H9 (cell line): ENCODE data around the gene JAK2. TPM values are rescaled to one million over a fixed set of nuclear protein-coding genes. Genes with fewer than 3 reads are reported as not detected.
"Not testable (repeated sequence)": the region's sequence is repeated elsewhere in the genome, so short reads cannot be mapped to it uniquely, and the experiment has no call there.

Source experiments
- DNase-seq: peaks from one replicate; pipeline ENCODE4 v3.0.0-alpha.2; 2017
- H2AFZ ChIP-seq: one replicate; pipeline ENCODE4 v1.6.1; 2013; ENCODE audit warnings: mild to moderate bottlenecking, low read length, control low read depth, moderate library complexity
- H2AK5ac ChIP-seq: 2 replicates; pipeline ENCODE4 v1.6.1; 2013; ENCODE audit warnings: low read length, control low read depth, mixed read lengths; ENCODE audit not compliant: insufficient read length
- H2BK120ac ChIP-seq: one replicate; pipeline ENCODE4 v1.6.1; 2013; ENCODE audit warnings: low read depth, mild to moderate bottlenecking, low read length, control low read depth, inconsistent platforms; ENCODE audit not compliant: poor library complexity, severe bottlenecking
- H2BK12ac ChIP-seq: 2 replicates; pipeline ENCODE4 v1.6.1; 2013; ENCODE audit warnings: low read length, control low read depth, mixed read lengths, low read depth; ENCODE audit not compliant: insufficient read length
- H2BK15ac ChIP-seq: 2 replicates; pipeline ENCODE4 v1.6.1; 2013; ENCODE audit warnings: low read depth, low read length, control low read depth
- H2BK20ac ChIP-seq: one replicate; pipeline ENCODE4 v1.6.1; 2013; ENCODE audit warnings: low read depth, mild to moderate bottlenecking, low read length, control low read depth, inconsistent platforms; ENCODE audit not compliant: poor library complexity, severe bottlenecking
- H2BK5ac ChIP-seq: 2 replicates; pipeline ENCODE4 v1.6.1; 2013; ENCODE audit warnings: low read length, control low read depth, mixed read lengths; ENCODE audit not compliant: insufficient read length
- H3K14ac ChIP-seq: 2 replicates; pipeline ENCODE4 v1.6.1; 2013; ENCODE audit warnings: low read length, control low read depth; ENCODE audit not compliant: insufficient read depth
- H3K18ac ChIP-seq: 2 replicates; pipeline ENCODE4 v1.6.1; 2013; ENCODE audit warnings: low read depth, mild to moderate bottlenecking, mixed read lengths, low read length, control low read depth; ENCODE audit not compliant: insufficient read length
- H3K23ac ChIP-seq: 2 replicates; pipeline ENCODE4 v1.6.1; 2013; ENCODE audit warnings: low read length, control low read depth, mixed read lengths, low read depth; ENCODE audit not compliant: insufficient read length
- H3K23me2 ChIP-seq: 2 replicates; pipeline ENCODE4 v1.6.1; 2013; ENCODE audit warnings: low read depth, mild to moderate bottlenecking, mixed read lengths, low read length, control low read depth; ENCODE audit not compliant: insufficient read length, poor library complexity, severe bottlenecking
- H3K27ac ChIP-seq: 2 replicates; pipeline ENCODE4 v1.5.1; 2013; ENCODE audit warnings: low read length, control low read depth, mixed read lengths, low read depth; ENCODE audit not compliant: insufficient read length
- H3K27me3 ChIP-seq: 2 replicates; pipeline ENCODE4 v1.6.1; 2013; ENCODE audit warnings: low read length, control low read depth, inconsistent platforms; ENCODE audit not compliant: insufficient read depth
- H3K4ac ChIP-seq: 2 replicates; pipeline ENCODE4 v1.6.1; 2013; ENCODE audit warnings: low read depth, mild to moderate bottlenecking, control low read depth, inconsistent platforms, low read length, moderate library complexity
- H3K4me1 ChIP-seq: 2 replicates; pipeline ENCODE4 v1.6.1; 2013; ENCODE audit warnings: low read length, control low read depth, inconsistent platforms; ENCODE audit not compliant: insufficient read depth
- H3K4me2 ChIP-seq: 2 replicates; pipeline ENCODE4 v1.6.1; 2013; ENCODE audit warnings: low read length, control low read depth, mixed read lengths; ENCODE audit not compliant: insufficient read length, insufficient read depth
- H3K56ac ChIP-seq: 2 replicates; pipeline ENCODE4 v1.6.1; 2013; ENCODE audit warnings: low read depth, mild to moderate bottlenecking, mixed read lengths, low read length, control low read depth; ENCODE audit not compliant: insufficient read length
- H3K79me1 ChIP-seq: 2 replicates; pipeline ENCODE4 v1.6.1; 2013; ENCODE audit warnings: low read depth, mild to moderate bottlenecking, moderate library complexity, low read length, control low read depth, inconsistent platforms; ENCODE audit not compliant: insufficient read depth, poor library complexity, severe bottlenecking
- H3K79me2 ChIP-seq: 2 replicates; pipeline ENCODE4 v1.6.1; 2013; ENCODE audit warnings: low read length, control low read depth, inconsistent platforms; ENCODE audit not compliant: insufficient read depth
- H3K9ac ChIP-seq: 2 replicates; pipeline ENCODE4 v1.6.1; 2013; ENCODE audit warnings: low read length, control low read depth, mixed read lengths; ENCODE audit not compliant: insufficient read length; ENCODE audit errors: extremely low read depth
- H3K9me3 ChIP-seq: one replicate; pipeline ENCODE4 v1.6.1; 2013; ENCODE audit warnings: low read depth, low read length, inconsistent platforms; ENCODE audit not compliant: control insufficient read depth
- H3T11ph ChIP-seq: one replicate; pipeline ENCODE4 v1.6.1; 2013; ENCODE audit warnings: mild to moderate bottlenecking, low read length, control low read depth, inconsistent platforms
- H4K20me1 ChIP-seq: one replicate; pipeline ENCODE4 v1.6.1; 2013; ENCODE audit not compliant: control insufficient read depth, insufficient read length, insufficient read depth
- H4K5ac ChIP-seq: 2 replicates; pipeline ENCODE4 v1.6.1; 2013; ENCODE audit warnings: low read depth, mild to moderate bottlenecking, mixed read lengths, low read length, control low read depth; ENCODE audit not compliant: insufficient read length
- H4K8ac ChIP-seq: replicated peaks from 2 replicates; pipeline ENCODE4 v1.6.1; 2013; ENCODE audit warnings: low read length, control low read depth, mixed read lengths, low read depth; ENCODE audit not compliant: insufficient read length
- H4K91ac ChIP-seq: 2 replicates; pipeline ENCODE4 v1.6.1; 2013; ENCODE audit warnings: low read depth, mild to moderate bottlenecking, moderate library complexity, mixed read lengths, low read length, control low read depth; ENCODE audit not compliant: insufficient read length
- H3K27ac Mint-ChIP-seq, 3 experiments: 2 replicates in 2 of 3; 3 replicates in 1 of 3; pipeline ENCODE4 v1.8.0; 2020 to 2021; ENCODE audit warnings: mixed read lengths in 3 of 3, mild to moderate bottlenecking in 1 of 3, moderate library complexity in 1 of 3
- H3K27me3 Mint-ChIP-seq: 2 replicates; pipeline ENCODE4 v1.8.0; 2021; ENCODE audit warnings: low read depth, mild to moderate bottlenecking, moderate library complexity, mixed read lengths
- H3K36me3 Mint-ChIP-seq, 3 experiments: 2 replicates in 2 of 3; 3 replicates in 1 of 3; pipeline ENCODE4 v1.8.0; 2020 to 2021; ENCODE audit warnings: low read depth in 3 of 3, mixed read lengths in 3 of 3; ENCODE audit not compliant: insufficient read depth in 1 of 3
- H3K4me1 Mint-ChIP-seq, 2 experiments: 2 replicates each; pipeline ENCODE4 v1.8.0; 2020; ENCODE audit warnings: mixed read lengths in 2 of 2
- H3K4me3 Mint-ChIP-seq, 2 experiments: 2 replicates in 1 of 2; 3 replicates in 1 of 2; pipeline ENCODE4 v1.8.0; 2020 to 2021; ENCODE audit warnings: mild to moderate bottlenecking in 2 of 2, mixed read lengths in 2 of 2, moderate library complexity in 1 of 2
- H3K9me3 Mint-ChIP-seq, 2 experiments: 2 replicates in 1 of 2; 3 replicates in 1 of 2; pipeline ENCODE4 v1.8.0; 2020; ENCODE audit warnings: mild to moderate bottlenecking in 2 of 2, mixed read lengths in 2 of 2, moderate library complexity in 1 of 2
- CTCF ChIP-seq: fragments of 200-600 bp; sonication (generic); conservative IDR thresholded peaks from 3 replicates; pipeline ENCODE4 v1.8.0; 2021; ENCODE audit warnings: antibody characterized with exemption, mild to moderate bottlenecking
- WGBS: extraction: QIAGEN DNeasy Blood & Tissue Kit; methylation state at CpG from one replicate; pipeline ENCODE4 v1.1.7; 2013; ENCODE audit warnings: missing lambda C conversion rate, low lambda C conversion rate, mixed read lengths; ENCODE audit not compliant: insufficient read length; ENCODE audit errors: extremely low coverage; 5-methylcytosine and 5-hydroxymethylcytosine counted together
- total RNA-seq: library from RNA; stranded (reverse); gene quantifications from 2 replicates; pipeline ENCODE4 v1.2.1, GENCODE V29; 2021

The JAK2 gene
- total RNA-seq, 1 experiment from 2014 or later, result 3.4 TPM

DNA sequence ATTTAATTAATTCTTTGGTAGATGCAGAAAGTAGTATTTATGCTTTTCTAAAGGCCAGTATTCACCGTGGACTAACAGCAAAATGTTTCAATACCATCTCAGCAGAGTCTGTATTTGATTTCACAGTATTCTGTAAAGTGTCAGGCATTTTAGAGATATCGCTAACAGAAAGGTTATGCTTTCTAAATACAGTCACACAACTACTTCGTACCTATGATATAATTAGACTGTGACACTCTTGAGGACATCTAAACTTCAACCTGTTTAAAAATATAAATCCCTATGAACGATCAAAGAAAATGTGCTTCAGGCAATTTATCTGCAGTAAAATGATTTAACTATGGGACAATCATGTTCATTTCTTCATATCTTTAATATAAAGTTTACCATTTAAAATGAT, 41.7 kb upstream of the JAK2 start:
- H2BK120ac ChIP-seq, result no peak overlapping the region
- H4K20me1 ChIP-seq, result no peaks in the 10 kb centered on the region
- no peak for TF ChIP-seq CTCF
- H3K79me1 ChIP-seq, result no peaks in the 10 kb centered on the region
- H3K4ac ChIP-seq, result no peak overlapping the region
- Mint-ChIP-seq H3K4me1 (no peaks in the 10 kb centered on the region), H3K4me3 (no peak overlapping the region), H3K36me3 (peaks cover 0 to 4% (median 0%) of the 10 kb centered on the region in 3 experiments; a peak in 1 of 7 replicates), H3K27ac (no peak overlapping the region), H3K27me3 (no peaks in the 10 kb centered on the region), H3K9me3 (peaks cover 2% of the 10 kb centered on the region in 2 experiments; a peak in 2 of 5 replicates)
- no peak overlapping the region for H4K91ac ChIP-seq
- H3K79me2 ChIP-seq, result no peaks in the 10 kb centered on the region
- no peak overlapping the region for H2AFZ ChIP-seq
- no peak overlapping the region for H2BK5ac ChIP-seq
- H3K23ac ChIP-seq, result no peak overlapping the region
- H2AK5ac ChIP-seq, result no peak overlapping the region
- H3K18ac ChIP-seq, result no peak overlapping the region
- no peak for DNase-seq
- H3K4me1 ChIP-seq, result no peaks in the 10 kb centered on the region
- H3K4me2 ChIP-seq, result no peak overlapping the region
- no CpG with 5 or more reads among the region's 4 CpGs for WGBS
- H3K9me3 ChIP-seq, result no peaks in the 10 kb centered on the region
- H4K5ac ChIP-seq, result no peak overlapping the region
- no peak overlapping the region for H2BK12ac ChIP-seq
- no peaks in the 10 kb centered on the region for H3K27me3 ChIP-seq
- no peak overlapping the region for H2BK20ac ChIP-seq
- no peak overlapping the region for H3K27ac ChIP-seq
- no peak overlapping the region for H3T11ph ChIP-seq
- no peak overlapping the region for H4K8ac ChIP-seq
- no peak overlapping the region for H3K9ac ChIP-seq
- no peak overlapping the region for H3K14ac ChIP-seq
- H3K56ac ChIP-seq, result no peak overlapping the region
- H3K23me2 ChIP-seq, result no peaks in the 10 kb centered on the region
- no peak overlapping the region for H2BK15ac ChIP-seq

- not testable (repeated sequence) for H3K79me2 ChIP-seq, H2AFZ ChIP-seq
Measured at GRCh38 chr9:4944431-4945211, 40.5 kb upstream of the JAK2 start.

More at GRCh38 chr9:4944431-4945211, 40.5 kb upstream of the JAK2 start:
- not testable (repeated sequence) for H2BK12ac ChIP-seq, H3K18ac ChIP-seq, H3K27me3 ChIP-seq, H3K27ac ChIP-seq, H3K9me3 Mint-ChIP-seq, H3K23me2 ChIP-seq, H3K27ac Mint-ChIP-seq, H3K27me3 Mint-ChIP-seq, H3K4me3 Mint-ChIP-seq, H2BK15ac ChIP-seq, H3K4me1 ChIP-seq, H3K14ac ChIP-seq, H4K8ac ChIP-seq, H3K79me1 ChIP-seq, H2BK20ac ChIP-seq, H4K91ac ChIP-seq, H2BK120ac ChIP-seq, H3K23ac ChIP-seq, DNase-seq, H3K4me2 ChIP-seq, H4K5ac ChIP-seq, H3K4ac ChIP-seq, H3K36me3 Mint-ChIP-seq, H3T11ph ChIP-seq, H3K56ac ChIP-seq, H2AK5ac ChIP-seq, H4K20me1 ChIP-seq, H3K9ac ChIP-seq, H3K9me3 ChIP-seq, H2BK5ac ChIP-seq, H3K4me1 Mint-ChIP-seq
- no CpG with 5 or more reads among the region's 7 CpGs for WGBS
